Activated B cell treated with CpG ODN at 0.5 μM for 24 hours (primary cell): Measurements from ENCODE around the gene RBM20. TPM values are rescaled to one million over a fixed set of nuclear protein-coding genes. Genes with fewer than 3 reads are reported as not detected.
"Not testable (repeated sequence)": the region's sequence is repeated elsewhere in the genome, so short reads cannot be mapped to it uniquely, and the experiment has no call there.

Source experiments
- ATAC-seq: fragments of 200-7000 bp; cut with Tn5 transposase; one replicate; pipeline ENCODE4 v1.10.0; 2021; ENCODE audit warnings: low read depth, mild to moderate bottlenecking, moderate library complexity
- CTCF ChIA-PET: fragments of 350-600 bp; sonication (Branson Sonifier 250); formaldehyde crosslinking; loops from one replicate; lab custom pipeline; 2021; ENCODE audit warnings: antibody characterized with exemption; lab: Charles Lee
- POLR2A ChIA-PET: fragments of 350-600 bp; sonication (Branson Sonifier 250); formaldehyde crosslinking; loops from one replicate; lab custom pipeline; 2021; ENCODE audit warnings: antibody characterized with exemption; lab: Charles Lee
- DNase-seq: peaks from one replicate; pipeline ENCODE4 v3.0.0; 2022
- H3K27ac Mint-ChIP-seq: one replicate; pipeline ENCODE4 v1.8.0; 2020; ENCODE audit warnings: mixed read lengths
- H3K27me3 Mint-ChIP-seq: one replicate; pipeline ENCODE4 v1.8.0; 2021; ENCODE audit warnings: mixed read lengths
- H3K36me3 Mint-ChIP-seq: one replicate; pipeline ENCODE4 v1.8.0; 2021; ENCODE audit warnings: low read depth, mixed read lengths
- H3K4me1 Mint-ChIP-seq: one replicate; pipeline ENCODE4 v1.8.0; 2021; ENCODE audit warnings: mixed read lengths
- H3K4me3 Mint-ChIP-seq: one replicate; pipeline ENCODE4 v1.8.0; 2020; ENCODE audit warnings: mild to moderate bottlenecking, mixed read lengths
- H3K9me3 Mint-ChIP-seq: one replicate; pipeline ENCODE4 v1.8.0; 2020; ENCODE audit warnings: mixed read lengths
- intact Hi-C: fragments of 100-400 bp; cut with micrococcal nuclease; formaldehyde crosslinking; loops from one replicate; pipeline ENCODE4 v1.15.1; 2024
- total RNA-seq: library from RNA; stranded (reverse); gene quantifications from 2 replicates; pipeline ENCODE4 v1.2.3, GENCODE V29; 2022
- TF ChIP-seq, protein P1 (sequence below): fragments of 200-600 bp; IDR thresholded peaks from one replicate; pipeline ENCODE4 v1.8.0; 2022; ENCODE audit warnings: antibody characterized with exemption, mild to moderate bottlenecking

Gene RBM20
- total RNA-seq, 1 donor from 2014 or later: 0.02 TPM

DNA sequence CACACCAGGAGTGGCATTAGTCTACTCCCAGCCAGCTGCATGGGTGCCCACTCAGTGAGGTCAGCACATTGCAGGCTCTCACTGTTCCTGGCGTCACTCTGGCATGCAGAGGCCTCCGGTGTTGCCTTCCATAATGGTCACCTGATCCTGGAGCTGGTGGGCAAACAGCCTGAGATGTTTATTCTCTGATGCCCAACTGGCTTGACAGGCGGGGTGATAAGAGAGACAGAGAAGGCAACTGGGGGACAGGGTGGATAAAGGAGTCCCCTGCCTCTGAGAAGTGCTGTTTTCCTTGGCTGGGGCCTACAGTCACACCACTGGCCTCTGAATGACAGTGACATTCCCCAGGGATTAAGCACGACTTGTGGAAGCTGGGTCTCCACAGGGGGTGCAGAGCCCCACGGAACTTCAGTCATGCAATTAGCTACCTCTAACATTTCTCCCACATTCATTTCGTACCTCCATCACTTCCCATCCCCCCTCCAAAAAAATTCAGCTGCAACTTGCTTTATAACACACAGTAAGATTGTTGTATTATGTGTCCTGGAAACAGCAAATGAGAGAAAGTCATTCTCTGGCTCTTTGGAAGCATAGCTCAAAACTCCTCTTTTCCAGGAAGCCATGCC, 7.1 kb upstream of the RBM20 start:
- ChIA-PET CTCF (interaction anchor here (1.0 kb wide), 1 partner anchor 29 kb away, joined by 3 read pairs; no protein-coding TSS in a partner anchor), POLR2A (no interaction called here)
- TF ChIP-seq, protein P1, sequence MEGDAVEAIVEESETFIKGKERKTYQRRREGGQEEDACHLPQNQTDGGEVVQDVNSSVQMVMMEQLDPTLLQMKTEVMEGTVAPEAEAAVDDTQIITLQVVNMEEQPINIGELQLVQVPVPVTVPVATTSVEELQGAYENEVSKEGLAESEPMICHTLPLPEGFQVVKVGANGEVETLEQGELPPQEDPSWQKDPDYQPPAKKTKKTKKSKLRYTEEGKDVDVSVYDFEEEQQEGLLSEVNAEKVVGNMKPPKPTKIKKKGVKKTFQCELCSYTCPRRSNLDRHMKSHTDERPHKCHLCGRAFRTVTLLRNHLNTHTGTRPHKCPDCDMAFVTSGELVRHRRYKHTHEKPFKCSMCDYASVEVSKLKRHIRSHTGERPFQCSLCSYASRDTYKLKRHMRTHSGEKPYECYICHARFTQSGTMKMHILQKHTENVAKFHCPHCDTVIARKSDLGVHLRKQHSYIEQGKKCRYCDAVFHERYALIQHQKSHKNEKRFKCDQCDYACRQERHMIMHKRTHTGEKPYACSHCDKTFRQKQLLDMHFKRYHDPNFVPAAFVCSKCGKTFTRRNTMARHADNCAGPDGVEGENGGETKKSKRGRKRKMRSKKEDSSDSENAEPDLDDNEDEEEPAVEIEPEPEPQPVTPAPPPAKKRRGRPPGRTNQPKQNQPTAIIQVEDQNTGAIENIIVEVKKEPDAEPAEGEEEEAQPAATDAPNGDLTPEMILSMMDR: no peak
- ATAC-seq (no peak), DNase-seq (no peak)
- H3K27ac Mint-ChIP-seq: no peak overlapping the region
- peaks cover 28% of the 10 kb centered on the region for H3K27me3 Mint-ChIP-seq
- intact Hi-C loops: no loop called here
- no peaks in the 10 kb centered on the region for H3K9me3 Mint-ChIP-seq
- H3K36me3 Mint-ChIP-seq: no peaks in the 10 kb centered on the region
- H3K4me1 Mint-ChIP-seq: peaks cover 4% of the 10 kb centered on the region
- H3K4me3 Mint-ChIP-seq: no peak overlapping the region

DNA sequence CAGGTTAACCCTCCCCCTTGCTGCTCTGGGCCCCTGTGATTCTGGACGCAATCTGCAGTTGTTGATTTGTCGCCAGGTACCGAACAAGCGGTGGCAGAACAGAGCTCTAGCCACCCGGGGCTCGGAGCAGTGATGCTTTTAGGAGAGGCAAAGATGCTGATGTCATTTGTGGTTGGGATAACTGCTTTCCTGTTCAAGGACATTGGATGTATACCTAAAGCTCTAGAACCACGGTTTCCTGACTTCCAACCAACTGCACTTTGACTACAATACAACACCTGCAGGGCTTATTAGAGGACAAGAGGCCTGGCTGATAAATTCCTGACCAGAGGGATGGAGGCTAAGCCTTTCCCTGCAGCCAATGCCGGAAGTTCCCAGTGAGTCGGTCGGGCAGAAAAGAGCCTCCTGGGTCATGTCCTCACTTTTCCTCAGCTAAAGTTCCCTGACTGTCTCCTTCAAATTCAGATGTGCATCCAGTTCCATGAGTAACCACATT, 6.5 kb upstream of the RBM20 start:
- Mint-ChIP-seq H3K9me3 (no peaks in the 10 kb centered on the region), H3K27ac (no peak overlapping the region), H3K27me3 (peaks cover 32% of the 10 kb centered on the region), H3K4me3 (no peak overlapping the region), H3K4me1 (peaks cover 4% of the 10 kb centered on the region), H3K36me3 (no peaks in the 10 kb centered on the region)
- ChIA-PET POLR2A (no interaction called here), CTCF (interaction anchor here (1.0 kb wide), 1 partner anchor 29 kb away, joined by 3 read pairs; no protein-coding TSS in a partner anchor)
- ATAC-seq (no peak), DNase-seq (no peak)
- TF ChIP-seq, protein P1: no peak
- intact Hi-C loops: no loop called here

DNA sequence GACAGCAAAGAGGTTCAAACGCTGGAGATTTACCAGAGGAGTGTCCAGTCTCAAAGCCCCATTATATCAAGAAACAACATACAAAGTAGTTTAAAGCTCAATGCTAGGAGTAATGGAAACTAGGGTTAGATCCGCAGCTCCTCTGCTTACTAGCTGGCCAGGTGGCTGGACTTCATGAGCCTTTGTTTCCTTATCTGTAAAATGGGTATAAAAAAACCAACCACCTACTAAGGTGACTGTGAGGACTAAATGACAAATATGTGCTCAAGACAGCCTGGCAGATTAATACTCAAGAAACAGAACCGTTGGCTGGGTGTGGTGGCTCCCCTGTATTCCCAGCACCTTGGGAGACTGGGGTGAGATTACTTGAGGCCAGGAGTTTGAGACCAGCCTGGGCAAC, 5.8 kb upstream of the RBM20 start:
- DNase-seq (no peak), ATAC-seq (no peak)
- intact Hi-C loops: no loop called here
- no peak overlapping the region for H3K27ac Mint-ChIP-seq
- H3K4me3 Mint-ChIP-seq: no peak overlapping the region
- peaks cover 37% of the 10 kb centered on the region for H3K27me3 Mint-ChIP-seq
- H3K9me3 Mint-ChIP-seq: no peaks in the 10 kb centered on the region
- H3K36me3 Mint-ChIP-seq: no peaks in the 10 kb centered on the region
- H3K4me1 Mint-ChIP-seq: peaks cover 9% of the 10 kb centered on the region
- ChIA-PET POLR2A (no interaction called here), CTCF (no interaction called here)
- TF ChIP-seq, protein P1: no peak

DNA sequence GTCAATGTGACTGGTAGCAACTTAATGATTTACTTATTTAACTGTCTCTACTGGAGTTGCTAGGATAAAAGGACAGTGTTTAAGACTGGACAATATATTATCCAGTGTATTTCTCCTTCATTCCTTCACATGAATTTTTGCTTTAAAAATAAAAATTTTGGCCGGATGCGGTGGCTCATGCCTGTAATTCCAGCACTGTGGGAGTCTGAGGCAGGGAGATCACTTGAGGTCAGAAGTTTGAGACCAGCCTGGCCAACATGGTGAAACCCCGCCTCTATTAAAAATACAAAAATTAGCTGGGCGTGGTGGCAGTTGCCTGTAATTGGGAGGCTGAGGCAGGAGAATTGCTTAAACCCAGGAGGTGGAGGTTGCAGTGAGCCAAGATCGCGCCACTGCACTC, 5.1 kb upstream of the RBM20 start:
- POLR2A ChIA-PET, H3K27ac Mint-ChIP-seq, ATAC-seq, CTCF ChIA-PET, H3K4me3 Mint-ChIP-seq, intact Hi-C loops, H3K36me3 Mint-ChIP-seq, H3K9me3 Mint-ChIP-seq, DNase-seq: not testable (repeated sequence)
- H3K4me1 Mint-ChIP-seq: peaks cover 12% of the 10 kb centered on the region
- peaks cover 38% of the 10 kb centered on the region for H3K27me3 Mint-ChIP-seq

DNA sequence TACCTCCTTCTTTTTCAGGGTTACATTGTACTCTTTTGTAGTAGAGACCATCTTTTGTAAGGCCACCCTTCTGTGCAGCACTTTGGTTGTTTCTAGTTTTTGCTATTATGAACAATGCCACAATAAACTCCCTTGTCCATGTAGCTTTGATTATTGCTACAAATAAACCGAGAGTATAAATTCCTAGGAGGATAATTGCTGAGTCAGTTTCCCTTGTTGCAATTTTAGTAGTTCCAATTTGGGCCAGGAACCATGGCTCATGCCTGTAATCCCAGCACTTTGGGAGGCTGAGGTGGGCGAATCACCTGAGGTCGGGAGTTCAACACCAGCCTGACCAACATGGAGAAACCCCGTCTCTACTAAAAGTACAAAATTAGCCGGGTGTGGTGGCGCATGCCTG, 4.3 kb upstream of the RBM20 start:
- intact Hi-C loops, DNase-seq, H3K27ac Mint-ChIP-seq, H3K9me3 Mint-ChIP-seq, H3K4me3 Mint-ChIP-seq, ATAC-seq, H3K36me3 Mint-ChIP-seq, CTCF ChIA-PET, POLR2A ChIA-PET: not testable (repeated sequence)
- H3K27me3 Mint-ChIP-seq: peaks cover 41% of the 10 kb centered on the region
- H3K4me1 Mint-ChIP-seq: peaks cover 16% of the 10 kb centered on the region

DNA sequence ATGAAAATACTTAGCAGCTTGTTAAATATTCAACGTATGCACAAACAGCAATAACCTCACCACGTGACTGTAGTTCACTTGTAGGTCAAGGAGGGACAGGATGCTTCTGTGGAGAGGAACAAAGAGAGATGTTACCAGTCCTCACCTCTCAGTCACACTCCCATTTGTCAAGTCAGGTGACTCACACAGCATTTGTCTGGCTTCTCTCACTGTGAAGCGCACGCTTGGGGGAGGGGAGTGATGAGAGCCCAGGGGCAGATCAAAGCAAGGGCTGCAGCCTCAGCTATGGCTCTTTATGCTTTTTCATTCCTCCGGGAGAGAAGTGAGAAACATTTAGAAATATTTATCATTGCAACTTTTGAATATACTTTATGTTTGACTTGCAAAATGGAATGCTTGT, 2.9 kb upstream of the RBM20 start:
- ChIA-PET CTCF (interaction anchor here (1.9 kb wide), 1 partner anchor 31 kb away, joined by 5 read pairs; no protein-coding TSS in a partner anchor), POLR2A (interaction anchor here (1.0 kb wide), 1 partner anchor 31 kb away, joined by 3 read pairs; no protein-coding TSS in a partner anchor)
- intact Hi-C loops: no loop called here
- no peak for DNase-seq
- Mint-ChIP-seq H3K36me3 (no peaks in the 10 kb centered on the region), H3K4me1 (peaks cover 17% of the 10 kb centered on the region), H3K9me3 (no peaks in the 10 kb centered on the region), H3K4me3 (peak overlapping the region; percentile 16), H3K27ac (no peak overlapping the region), H3K27me3 (peaks cover 48% of the 10 kb centered on the region)
- ATAC-seq: peak; percentile 32
- TF ChIP-seq, protein P1: no peak
